ENCODE results near the gene CCDC40. TPM values are rescaled to one million over a fixed set of nuclear protein-coding genes. Genes with fewer than 3 reads are reported as not detected.

CCDC40 gene
- total RNA-seq, 1 donor from 2014 or later, result not detected

- intact Hi-C loops (cut with micrococcal nuclease), result no loop called here
Measured at GRCh38 chr17:80017226-80018010, 19.0 kb upstream of the CCDC40 start.

- intact Hi-C loops (cut with micrococcal nuclease), result no loop called here
Measured at GRCh38 chr17:80018917-80019651, 17.4 kb upstream of the CCDC40 start.

DNA sequence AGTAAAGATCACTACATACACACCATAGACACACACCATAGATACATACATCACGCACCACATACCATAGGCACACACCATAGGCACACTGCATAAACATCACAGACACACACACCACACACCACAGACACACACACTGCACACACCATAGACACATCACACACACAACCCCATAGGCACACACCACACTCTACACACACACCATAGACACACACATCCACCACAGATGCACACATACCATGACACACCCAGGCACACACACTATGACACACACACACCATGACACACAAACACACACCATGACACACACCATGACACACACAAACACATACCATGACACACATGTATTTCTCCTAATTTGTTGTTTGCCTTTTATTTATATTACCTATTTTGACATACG lies 14.8 kb upstream of the CCDC40 start:
- intact Hi-C loops (cut with micrococcal nuclease), result no loop called here

DNA sequence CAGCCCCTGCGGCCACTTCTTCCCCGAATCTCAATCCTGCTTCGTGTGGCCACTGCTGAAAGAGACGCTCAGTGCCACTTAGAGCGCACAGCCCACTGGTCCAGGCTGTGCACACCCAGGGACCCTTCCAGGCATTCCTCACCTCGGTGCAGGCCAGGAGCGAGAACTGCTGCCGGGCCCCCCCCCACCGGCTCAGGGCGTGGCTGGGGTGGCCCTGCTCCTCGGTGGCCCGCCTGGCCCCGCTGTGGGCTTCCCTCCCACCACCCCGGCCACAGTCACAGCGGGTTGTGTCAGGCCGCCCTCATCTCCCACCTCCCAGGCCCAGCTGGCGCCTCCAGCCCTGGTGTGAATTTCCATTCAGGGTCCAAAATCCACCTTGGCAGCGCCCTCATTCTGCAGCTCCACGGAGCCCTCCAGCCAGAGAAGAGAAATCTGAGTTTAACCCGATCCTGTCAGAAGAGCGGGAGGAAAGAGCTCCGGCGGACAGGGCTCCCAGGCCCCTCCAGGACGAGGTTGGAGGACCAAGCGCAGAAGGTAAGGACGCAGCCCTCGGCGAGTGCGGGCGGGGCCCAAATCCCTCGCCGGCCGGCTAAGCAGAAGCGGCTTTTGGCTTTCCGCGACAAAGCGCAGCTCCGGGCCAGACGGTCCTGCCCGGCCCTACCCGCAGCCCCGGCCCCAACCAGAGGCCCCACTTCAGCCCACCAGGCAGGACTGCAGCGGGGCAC lies 12.8 kb upstream of the CCDC40 start:
- intact Hi-C loops (cut with micrococcal nuclease), result no loop called here

DNA sequence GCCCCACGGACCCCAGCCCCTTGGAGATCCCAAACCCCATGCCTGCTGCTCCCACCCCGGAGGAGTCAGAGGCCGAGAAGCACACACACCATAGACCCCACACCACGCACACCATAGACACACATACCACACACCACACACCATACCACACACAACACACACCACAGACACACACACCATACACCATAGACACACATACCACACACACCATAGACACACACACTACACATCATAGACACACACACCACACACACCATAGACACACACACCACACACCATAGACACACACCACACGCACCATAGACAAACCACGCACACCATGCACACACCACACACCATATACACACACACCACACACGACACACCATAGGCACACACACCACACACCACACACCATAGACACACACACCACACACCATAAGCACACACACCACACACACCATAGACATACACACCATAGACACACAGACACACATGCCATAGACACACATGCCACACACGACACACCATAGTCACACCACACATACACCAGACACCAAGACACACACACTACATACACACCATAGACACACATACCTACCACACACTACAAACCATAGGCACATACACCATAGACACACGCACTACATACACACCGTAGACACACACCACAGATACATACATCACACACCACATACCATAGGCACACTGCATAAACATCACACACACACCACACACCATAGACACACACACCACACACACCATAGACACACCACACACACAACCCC lies 12.1 kb upstream of the CCDC40 start:
- intact Hi-C loops (cut with micrococcal nuclease), result no loop called here

GRCh38 chr17:80025140-80025539 lies 11.3 kb upstream of the CCDC40 start:
- intact Hi-C loops (cut with micrococcal nuclease), result no loop called here

- intact Hi-C loops (cut with micrococcal nuclease), result no loop called here
Measured at GRCh38 chr17:80025796-80026195, 10.6 kb upstream of the CCDC40 start.

- intact Hi-C loops (cut with micrococcal nuclease), result no loop called here
Measured at GRCh38 chr17:80026359-80027042, 9.9 kb upstream of the CCDC40 start.

DNA sequence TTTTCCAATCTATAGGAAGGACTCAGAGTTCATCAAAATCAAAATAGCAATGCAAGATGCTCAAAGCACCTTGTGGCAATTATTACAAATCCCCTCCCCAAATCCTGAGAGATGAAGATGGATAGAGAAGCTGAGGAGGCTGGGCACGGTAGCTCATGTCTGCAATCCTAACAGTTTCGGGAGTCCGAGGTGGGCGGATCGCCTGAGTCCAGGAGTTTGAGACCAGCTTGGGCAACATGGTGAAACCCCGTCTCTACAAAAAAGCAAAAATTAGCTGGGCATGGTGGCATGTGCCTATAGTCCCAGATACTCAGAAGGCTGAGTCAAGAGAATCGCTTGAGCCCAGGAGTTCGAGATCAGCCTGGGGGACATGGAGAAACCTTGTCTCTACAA lies 9.4 kb upstream of the CCDC40 start:
- intact Hi-C loops (cut with micrococcal nuclease), result no loop called here

GRCh38 chr17:80028030-80028429 lies 8.4 kb upstream of the CCDC40 start:
- intact Hi-C loops (cut with micrococcal nuclease), result no loop called here

DNA sequence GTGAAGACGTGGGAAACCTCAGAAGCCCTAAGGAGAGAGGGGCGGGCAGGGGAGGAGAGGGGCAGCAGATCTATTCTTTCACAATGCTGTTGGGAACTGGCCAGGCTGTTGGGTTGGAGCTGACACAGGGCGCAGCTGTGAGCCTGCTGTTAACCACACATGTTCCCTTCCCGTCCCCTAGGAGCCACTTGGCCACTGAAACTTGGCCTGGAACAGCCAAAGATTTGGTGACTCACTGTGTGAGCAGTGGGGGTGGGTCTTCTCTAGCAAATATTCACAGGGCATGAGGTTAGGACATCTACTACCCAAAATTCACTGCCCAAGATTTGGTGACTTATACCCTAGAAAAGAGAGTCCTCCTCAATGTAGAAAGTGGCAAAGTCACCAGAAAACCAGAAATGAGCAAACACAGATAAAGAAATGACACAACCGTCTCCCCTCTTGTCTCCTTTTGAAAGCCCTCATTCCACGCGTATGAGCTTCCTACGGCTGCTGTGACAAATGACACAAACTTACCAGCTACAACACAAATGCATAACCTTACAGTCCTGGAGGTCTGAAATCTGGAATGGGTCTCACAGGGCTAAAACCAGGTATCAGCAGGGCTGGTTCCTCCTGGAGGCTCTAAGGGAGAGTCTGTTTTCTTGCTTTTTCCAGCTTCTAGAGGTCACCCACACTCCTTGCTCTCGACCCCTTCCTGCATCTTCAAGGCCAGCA lies 7.0 kb upstream of the CCDC40 start:
- intact Hi-C loops (cut with micrococcal nuclease), result no loop called here

DNA sequence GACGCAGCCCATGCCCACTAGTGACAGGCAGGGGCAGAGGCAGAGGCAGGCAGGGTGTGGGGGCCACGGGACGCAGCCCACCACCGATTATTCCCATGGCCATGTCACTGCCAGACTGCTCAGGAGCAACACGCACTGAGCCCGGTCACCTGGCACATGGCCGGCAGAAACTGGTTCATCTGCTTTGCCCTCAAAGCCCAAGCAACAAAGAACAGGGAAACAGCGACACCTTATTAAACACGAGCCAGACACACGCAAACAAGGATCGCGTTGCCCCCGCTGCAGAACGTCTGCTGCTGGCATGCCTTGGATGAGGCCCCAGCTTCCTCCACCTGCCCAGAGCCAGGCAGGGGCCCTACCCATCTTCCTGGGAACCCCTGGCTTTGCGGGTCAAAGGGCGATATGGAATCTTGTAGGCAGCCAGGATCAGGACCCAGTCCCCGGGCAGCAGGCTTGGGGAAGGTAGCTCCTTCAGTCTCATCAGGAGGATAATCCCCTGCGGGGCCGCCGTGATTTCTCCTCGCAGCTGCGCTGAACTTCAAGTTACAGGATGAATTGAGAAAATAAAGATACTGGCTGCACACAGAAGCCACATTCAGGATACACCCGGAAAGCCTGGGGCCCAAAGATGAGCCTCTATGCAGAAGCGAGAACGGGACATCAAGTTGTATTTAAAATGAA lies 5.6 kb upstream of the CCDC40 start:
- intact Hi-C loops (cut with micrococcal nuclease), result loop anchor here (10.0 kb wide), 1 partner anchor 1896 kb away; the partner anchor contains the start of gene TMC8

GRCh38 chr17:80031691-80032430 lies 4.6 kb upstream of the CCDC40 start:
- intact Hi-C loops (cut with micrococcal nuclease), result loop anchor here (10.0 kb wide), 1 partner anchor 1897 kb away; the partner anchor contains the start of gene TMC8

DNA sequence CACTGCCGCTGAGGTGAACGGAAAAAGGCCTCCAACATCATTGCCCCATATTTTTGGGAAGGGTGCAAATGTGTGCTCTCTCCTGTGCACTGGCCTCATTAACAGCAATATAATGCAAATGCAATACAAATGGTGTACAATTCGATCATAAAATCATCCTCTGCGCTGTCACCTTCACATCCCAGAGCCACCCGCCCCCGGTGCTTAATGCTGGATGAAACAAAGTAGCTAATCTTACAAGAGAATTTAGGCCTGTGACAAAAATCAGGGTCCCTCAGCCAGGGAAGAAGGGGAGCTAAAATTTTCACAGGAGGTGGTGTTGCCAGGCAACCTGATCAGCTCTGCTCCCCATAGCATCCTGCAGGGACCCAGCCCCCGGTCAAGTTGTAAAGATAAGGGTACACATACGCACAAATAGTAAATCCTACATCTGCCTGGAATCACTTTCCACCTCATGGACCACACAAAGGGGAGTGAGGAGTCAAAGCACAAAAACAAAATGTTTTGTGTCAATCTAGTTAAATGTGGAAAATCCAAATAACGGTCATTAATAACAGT lies 3.7 kb upstream of the CCDC40 start:
- intact Hi-C loops (cut with micrococcal nuclease), result loop anchor here (10.0 kb wide), 1 partner anchor 1898 kb away; the partner anchor contains the start of gene TMC8

DNA sequence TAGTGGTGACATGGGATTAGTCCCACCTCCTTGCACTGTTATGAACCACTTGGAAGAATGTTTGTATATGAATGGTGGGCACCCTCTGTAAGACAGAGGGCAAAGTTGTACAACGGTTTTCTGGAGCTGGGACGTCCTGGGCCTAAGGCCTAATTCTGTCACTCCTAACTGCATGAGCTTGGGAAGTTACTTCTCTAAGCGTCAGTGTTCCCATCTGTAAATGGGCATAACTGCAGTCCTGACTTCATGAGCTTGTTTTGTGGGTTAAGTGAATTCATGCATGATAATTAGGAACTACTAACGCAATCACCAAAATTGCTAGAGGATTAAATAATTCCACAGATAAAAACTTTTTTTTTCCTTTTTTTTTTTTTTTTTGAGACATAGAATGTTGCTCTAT lies 2.6 kb upstream of the CCDC40 start:
- intact Hi-C loops (cut with micrococcal nuclease), result loop anchor here (10.0 kb wide), 1 partner anchor 1899 kb away; the partner anchor contains the start of gene TMC8

DNA sequence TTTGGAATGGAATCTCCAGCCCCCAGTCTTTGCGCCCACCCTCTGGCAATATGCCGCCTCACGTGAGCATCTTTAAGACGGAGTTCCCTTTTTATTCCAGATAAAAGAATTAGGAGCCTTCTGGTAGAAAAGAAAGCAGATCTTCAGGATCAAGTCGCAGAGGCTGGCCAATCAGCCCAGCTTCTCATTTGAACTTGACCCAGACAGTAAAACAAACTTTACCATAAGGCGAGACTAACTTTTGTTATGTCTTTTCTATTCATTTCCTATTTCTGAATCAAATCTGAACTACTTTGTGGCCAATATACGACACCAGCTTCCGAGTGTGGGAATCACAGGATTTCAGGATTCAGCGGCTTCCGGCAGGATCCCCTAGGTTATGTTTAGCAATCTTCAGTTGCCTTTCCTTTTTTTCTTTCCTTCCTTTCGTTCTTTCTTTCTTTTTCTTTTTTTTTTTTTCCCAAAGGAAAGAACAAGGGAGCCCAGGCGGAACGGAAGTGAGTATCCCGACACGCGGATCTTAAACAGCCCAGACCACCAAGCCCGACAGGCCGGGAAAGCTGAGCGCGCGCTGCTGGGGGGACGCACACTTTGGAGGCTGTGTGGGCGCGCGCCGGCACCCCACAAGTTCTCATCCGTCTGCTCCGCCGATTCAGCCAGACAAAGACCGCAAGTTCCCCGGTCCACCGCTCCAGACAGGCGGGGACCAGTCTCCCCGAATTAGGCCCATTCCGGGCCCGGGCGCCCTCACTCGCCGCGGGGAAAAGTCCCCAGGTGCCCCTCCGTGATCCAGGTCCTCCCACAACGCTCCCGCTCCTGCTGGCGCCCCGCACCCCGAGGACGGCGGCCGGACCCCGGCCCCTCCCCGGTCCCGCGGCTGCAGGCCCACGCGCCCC lies 1.4 kb upstream of the CCDC40 start:
- intact Hi-C loops (cut with micrococcal nuclease), result loop anchor here (10.0 kb wide), 1 partner anchor 1900 kb away; the partner anchor contains the start of gene TMC8

- intact Hi-C loops (cut with micrococcal nuclease), result loop anchor here (10.0 kb wide), 1 partner anchor 1901 kb away; the partner anchor contains the start of gene TMC8
Measured at GRCh38 chr17:80035687-80035936, 830 bp upstream of the CCDC40 start, which contains the start of gene TBC1D16. TSS of gene TBC1D16 (minus strand) at chr17:80035872. CDS start at chr17:80013547, 22,325 bp downstream.

Measured in T-helper 2 cell treated with Interferon-gamma antibody and Interleukin-4, amounts not matched to agents 100 ng/mL and 5 ng/mL, for 36 hours (primary cell).